GM10266 (cell line): ENCODE data around the gene CFAP157.

Experiments
- DNase-seq: peaks from one replicate; pipeline ENCODE4 v3.0.0; 2012; ENCODE audit errors: extremely low spot score
- TF ChIP-seq, protein P1 (sequence below): IDR thresholded peaks from 2 replicates; pipeline ENCODE4 v1.5.1; 2012; ENCODE audit warnings: mild to moderate bottlenecking, low read depth; ENCODE audit not compliant: control insufficient read depth, insufficient read depth; ENCODE audit errors: missing control alignments

CFAP157 gene

DNA sequence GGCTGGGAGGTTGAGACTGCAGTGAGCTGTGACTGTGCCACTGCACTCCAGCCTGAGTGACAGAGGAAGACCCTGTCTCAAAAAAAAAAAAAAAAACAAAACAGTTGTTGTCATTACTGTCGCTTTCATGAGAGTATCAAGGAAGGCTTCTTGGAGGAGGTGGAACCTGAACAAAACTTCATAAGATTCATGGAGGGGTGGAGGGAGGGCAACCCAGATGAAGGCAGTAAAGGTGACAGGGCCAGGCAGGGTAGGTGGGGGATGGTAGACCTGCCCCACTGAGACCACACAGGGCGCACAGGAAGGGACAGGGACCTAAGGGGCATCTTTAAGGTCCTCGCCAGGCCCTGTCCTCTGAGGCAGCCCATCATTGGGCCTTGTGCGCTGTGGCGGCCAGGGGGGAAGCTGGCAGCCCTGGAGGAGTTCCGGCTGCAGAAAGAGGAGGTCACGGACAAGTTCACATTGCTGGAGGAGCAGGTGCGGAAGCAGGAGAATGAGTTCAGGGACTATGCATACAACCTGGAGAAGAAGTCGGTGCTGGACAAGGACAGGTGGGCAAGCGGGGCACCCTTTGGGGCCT lies 3.5 kb downstream of the CFAP157 start:
- TF ChIP-seq, protein P1, sequence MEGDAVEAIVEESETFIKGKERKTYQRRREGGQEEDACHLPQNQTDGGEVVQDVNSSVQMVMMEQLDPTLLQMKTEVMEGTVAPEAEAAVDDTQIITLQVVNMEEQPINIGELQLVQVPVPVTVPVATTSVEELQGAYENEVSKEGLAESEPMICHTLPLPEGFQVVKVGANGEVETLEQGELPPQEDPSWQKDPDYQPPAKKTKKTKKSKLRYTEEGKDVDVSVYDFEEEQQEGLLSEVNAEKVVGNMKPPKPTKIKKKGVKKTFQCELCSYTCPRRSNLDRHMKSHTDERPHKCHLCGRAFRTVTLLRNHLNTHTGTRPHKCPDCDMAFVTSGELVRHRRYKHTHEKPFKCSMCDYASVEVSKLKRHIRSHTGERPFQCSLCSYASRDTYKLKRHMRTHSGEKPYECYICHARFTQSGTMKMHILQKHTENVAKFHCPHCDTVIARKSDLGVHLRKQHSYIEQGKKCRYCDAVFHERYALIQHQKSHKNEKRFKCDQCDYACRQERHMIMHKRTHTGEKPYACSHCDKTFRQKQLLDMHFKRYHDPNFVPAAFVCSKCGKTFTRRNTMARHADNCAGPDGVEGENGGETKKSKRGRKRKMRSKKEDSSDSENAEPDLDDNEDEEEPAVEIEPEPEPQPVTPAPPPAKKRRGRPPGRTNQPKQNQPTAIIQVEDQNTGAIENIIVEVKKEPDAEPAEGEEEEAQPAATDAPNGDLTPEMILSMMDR: no peak
- no peak for DNase-seq

DNA sequence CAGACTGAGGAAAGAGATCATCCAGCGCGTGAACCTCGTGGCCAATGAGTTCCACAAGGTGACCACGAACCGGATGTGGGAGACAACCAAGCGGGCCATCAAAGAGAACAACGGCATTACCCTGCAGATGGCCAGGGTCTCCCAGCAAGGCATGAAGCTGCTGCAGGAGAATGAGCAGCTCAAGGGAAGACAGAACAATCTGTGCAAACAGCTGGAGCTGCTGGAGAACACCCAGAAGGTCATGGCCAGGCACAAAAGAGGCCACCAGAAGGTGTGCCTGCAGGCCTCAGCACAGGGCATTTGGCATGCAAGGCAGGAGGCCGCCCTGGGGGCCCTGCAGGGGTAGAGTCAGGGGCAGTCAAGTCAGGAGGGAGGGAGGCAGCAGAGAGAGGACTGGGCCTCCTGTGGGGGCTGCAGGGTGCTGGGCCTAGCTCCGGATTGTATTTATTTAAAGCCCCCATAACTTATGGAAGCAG lies 4.5 kb downstream of the CFAP157 start:
- DNase-seq: no peak
- TF ChIP-seq, protein P1: no peak

DNA sequence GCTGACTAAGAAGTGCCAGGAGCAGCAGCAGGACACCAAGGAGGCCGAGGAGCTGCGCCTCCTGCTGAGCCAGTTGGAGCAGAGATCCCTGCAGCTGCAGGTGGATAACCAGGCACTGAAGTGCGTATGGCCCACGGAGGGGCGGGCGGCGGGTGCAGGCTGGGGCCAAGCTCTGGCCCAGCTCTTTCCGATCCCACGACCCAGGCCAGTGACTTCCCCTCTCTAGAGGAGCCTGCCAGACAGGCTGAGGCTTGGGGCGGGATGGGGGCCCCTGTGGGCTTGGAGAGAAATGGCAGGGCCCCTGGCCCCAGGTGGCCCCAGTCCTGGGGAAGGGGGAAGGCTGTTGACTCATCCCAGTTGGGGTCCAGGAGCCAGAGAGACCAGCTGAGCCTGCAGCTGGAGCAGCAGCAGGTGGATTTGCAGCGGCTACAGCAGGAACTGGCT lies 5.1 kb downstream of the CFAP157 start:
- DNase-seq: no peak
- TF ChIP-seq, protein P1: no peak

DNA sequence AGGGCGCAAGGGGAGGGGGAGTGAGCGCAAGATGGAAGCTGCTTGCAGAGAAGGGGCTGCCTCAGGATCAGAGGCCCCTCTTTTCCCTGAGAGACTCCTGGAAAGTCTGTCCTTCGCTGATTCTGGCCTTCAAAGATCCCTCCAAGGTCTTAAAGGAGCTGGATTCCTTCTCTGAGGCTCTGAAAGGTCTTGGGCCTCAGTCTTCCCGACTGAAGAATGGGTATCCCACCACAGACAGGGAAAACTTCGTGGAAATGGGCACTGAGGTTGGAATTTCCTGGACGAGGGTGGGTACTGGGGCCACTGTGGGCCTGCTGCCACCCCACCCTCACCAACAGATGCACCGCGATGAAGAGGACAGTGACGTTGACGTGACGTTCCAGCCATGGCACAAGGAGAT lies 5.6 kb downstream of the CFAP157 start:
- TF ChIP-seq, protein P1: no peak
- DNase-seq: no peak

DNA sequence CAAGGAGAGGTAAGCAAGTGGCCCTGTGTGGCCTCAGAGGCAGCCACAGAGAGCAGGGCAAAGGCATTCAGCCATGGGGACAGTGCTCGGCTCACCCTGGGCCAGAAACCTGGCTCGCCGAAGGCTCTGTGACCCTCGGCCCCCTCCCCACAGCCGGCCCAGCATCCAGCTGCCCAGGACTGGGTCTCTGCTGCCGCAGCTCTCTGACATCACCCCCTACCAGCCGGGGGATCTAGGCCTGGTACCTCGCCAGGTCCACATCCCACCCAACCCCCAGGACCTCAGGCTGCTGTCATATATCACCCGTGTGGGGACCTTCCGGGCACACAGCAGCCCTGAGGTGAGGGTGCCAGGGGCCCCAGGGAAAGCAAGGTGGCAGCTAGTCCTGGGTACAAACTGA lies 6.1 kb downstream of the CFAP157 start:
- DNase-seq: no peak
- TF ChIP-seq, protein P1: no peak

DNA sequence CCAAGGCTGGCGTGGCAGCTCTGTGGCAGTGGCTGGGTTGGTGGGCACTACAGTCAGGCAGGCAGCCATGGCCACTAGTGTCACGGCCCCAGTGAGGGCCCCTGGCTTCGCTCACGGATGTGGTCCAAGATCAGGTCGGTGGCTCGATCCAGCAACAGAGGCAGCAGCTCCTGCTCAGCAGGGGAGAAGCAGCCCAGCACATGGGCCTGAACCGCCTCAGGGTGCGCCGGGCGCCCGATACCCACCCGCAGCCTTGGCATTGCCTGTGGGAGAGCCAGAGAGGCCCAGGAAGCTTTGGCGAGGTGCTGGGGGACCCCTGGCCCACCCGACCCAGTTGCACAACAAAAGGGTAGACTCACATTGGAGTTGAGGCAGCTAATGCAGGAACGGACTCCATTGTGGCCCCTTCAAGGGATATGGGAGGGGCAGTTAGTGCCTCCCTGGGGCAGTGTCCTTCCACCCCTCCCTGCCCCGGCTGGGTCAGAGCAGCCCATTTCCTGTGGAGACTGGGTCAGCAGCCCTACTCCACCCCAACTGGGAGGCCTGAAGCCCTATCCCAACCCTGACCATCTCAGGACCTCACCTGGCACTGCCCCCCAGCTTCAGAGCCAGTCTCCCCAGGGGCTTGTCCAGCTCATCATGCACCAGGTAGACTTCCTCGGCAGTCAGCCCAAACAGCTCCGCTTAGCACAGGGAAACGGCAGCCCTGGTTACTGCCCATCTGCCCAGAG lies 7.4 kb downstream of the CFAP157 start:
- DNase-seq: no peak
- TF ChIP-seq, protein P1: no peak

DNA sequence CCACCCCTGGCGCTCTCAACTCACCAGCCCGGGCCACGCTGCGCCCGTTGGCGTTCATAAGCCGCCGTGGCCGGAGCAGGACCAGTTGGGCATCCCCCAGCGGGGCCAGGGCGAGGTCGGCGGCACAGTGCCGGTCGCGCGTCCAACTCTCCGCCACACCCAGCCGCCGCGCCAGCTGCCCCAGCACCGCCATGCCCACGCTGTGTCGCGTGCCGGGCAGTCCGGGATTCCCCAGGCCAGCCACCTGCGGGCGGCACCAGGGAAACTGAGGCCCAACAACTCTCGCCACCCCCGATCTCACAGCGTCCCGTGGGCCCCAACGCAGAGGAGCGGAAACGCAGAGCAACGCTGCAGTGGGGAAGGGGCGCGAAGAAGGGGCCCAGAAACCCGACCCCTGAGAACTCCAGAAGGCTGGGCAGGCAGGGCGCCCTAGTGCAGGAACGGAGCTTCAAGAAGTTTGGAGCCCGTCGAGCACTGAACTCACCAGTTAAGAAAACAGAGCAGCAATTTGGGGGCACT lies 8.2 kb downstream of the CFAP157 start:
- DNase-seq: no peak
- TF ChIP-seq, protein P1: no peak
